ENCODE data around the gene SEMA4B. TPM values are rescaled to one million over a fixed set of nuclear protein-coding genes. Genes with fewer than 3 reads are reported as not detected.
"Not testable (repeated sequence)": the region's sequence is repeated elsewhere in the genome, so short reads cannot be mapped to it uniquely, and the experiment has no call there.

Gene SEMA4B
- 9.0 TPM for polyA plus RNA-seq (ENCODE audit: insufficient read length)

GRCh38 chr15:90201130-90201943 is at the start of gene SEMA4B:
TSS of gene SEMA4B (plus strand) at chr15:90201330. CDS start at chr15:90201579, 249 bp downstream.
- peak; percentile 77 for DNase-seq

GRCh38 chr15:90151989-90152645 is 49.0 kb upstream of the SEMA4B start:
- no peak for DNase-seq

- DNase-seq, result no peak
Observed at GRCh38 chr15:90153658-90154057, 47.5 kb upstream of the SEMA4B start.

GRCh38 chr15:90154246-90154645 is 46.9 kb upstream of the SEMA4B start:
- DNase-seq, result no peak

- no peak for DNase-seq
Observed at GRCh38 chr15:90154861-90155626, 46.1 kb upstream of the SEMA4B start.

GRCh38 chr15:90159213-90159612 is 41.9 kb upstream of the SEMA4B start:
- no peak for DNase-seq

GRCh38 chr15:90160781-90161727 is 40.1 kb upstream of the SEMA4B start:
- no peak for DNase-seq

DNA sequence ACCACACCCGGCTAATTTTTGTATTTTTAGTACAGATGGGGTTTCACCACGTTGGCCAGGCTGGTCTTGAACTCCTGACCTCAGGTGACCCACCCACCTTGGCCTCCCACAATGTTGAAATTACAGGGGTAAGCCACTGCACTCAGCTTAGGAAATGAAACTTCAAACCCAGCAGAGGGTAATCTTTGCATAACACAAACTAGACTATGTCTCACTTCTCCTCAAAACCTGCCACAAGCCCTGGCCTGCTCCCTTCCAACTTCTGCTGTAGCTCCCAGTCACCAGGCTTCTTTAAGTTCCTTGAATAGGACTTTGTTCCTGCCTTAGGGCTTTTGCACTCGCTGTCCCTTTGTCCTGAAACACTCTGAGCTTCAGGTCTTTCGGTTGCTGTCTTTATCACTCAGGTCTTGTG is 39.2 kb upstream of the SEMA4B start:
- no peak for DNase-seq

- DNase-seq, result no peak
Observed at GRCh38 chr15:90162956-90163355, 38.2 kb upstream of the SEMA4B start.

- DNase-seq, result not testable (repeated sequence)
Observed at GRCh38 chr15:90164239-90164638, 36.9 kb upstream of the SEMA4B start.

- DNase-seq, result no peak
Observed at GRCh38 chr15:90165157-90165556, 36.0 kb upstream of the SEMA4B start.

DNA sequence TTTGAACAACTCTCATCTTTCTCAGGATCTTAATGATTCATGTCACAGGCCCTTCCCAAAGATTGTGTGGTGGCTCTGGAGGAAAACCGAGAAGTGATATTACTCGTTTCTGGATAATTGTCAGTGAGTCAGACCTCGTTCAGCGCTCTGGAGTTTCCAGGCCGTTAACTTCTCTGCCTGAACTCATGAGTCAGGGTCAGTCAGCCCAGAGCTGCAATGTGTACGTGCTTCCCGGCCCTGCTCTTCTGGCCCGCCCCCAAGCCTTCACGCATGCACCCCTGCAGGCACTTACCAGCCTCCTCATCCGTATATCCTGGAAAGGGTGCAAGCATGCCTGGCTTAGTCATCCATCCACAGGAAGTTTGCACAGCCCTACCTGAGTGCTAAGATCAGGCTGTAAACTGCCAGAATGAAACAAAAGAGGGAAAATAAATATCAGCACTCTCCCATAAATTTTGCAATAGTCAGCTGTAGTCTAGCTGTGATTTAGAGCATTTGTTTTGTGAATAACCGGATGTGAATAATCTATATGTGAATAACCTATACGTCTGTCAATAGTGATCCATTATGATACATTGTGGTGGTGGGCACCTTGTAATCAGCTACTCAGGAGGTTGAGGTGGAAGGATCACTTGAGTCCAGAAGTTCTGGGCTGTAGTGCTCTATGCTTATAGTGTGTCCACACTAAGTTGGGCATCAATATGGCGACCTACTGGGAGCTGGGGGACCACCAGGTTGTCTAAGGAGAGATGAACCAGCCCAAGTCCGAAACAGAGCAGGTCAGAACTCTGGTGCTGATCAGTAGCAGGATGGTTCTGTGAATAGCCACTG is 35.3 kb upstream of the SEMA4B start:
- no peak for DNase-seq

GRCh38 chr15:90167121-90167520 is 34.0 kb upstream of the SEMA4B start:
- no peak for DNase-seq

GRCh38 chr15:90171623-90172022 is 29.5 kb upstream of the SEMA4B start:
- DNase-seq, result no peak

- no peak for DNase-seq
Observed at GRCh38 chr15:90173372-90173771, 27.8 kb upstream of the SEMA4B start.

DNA sequence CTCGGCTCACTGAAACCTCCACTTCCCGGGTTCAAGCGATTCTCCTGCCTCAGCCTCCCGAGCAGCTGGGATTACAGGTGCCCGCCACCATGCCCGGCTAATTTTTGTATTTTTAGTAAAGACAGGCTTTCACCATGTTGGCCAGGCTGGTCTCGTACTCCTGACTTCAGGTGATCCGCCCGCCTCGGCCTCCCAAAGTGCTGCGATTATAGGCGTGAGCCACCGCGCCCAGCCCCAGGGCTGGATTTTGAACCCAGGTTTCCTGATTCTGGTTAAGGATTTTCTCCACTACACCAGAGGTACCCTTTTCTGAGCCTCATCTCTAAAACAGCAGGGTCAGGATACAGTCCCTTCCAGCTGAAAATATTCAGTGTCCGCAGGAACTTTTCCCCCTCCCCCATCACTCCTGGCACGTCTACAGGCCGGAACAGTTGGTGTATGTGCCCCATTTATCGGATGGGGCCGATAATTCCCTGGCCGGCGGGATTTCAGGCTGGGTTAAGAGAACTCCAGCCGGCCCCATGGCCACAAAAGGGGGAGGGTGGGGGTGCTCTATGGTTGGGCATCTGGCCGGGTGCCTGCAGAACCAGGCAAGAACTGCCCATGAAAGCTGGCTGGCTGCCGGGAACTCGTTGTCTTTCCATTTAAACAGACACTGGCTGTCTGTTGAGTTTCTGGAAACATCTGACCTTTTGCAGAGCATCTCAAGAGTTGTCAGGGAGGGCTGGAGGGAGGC is 26.8 kb upstream of the SEMA4B start:
- no peak for DNase-seq

DNA sequence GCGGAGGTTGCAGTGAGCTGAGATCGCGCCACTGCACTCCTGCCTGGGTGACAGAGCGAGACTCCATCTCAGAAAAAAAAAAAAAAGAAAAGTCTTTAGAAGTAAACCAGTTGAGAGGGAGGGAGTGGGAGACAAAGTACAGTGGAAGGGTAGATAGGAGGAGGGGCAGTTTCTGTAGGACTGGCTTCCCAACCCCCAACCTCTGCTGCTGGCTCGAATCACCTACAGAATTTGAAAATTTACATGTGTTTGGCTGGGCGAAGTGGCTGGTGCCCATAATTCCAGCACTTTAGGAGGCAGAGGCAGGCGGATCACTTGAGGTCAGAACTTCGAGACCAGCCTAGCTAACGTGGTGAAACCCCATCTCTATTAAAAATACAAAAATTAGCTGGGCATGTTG is 24.1 kb upstream of the SEMA4B start:
- DNase-seq, result no peak

- no peak for DNase-seq
Observed at GRCh38 chr15:90178468-90179435, 22.4 kb upstream of the SEMA4B start.

GRCh38 chr15:90181776-90182175 is 19.4 kb upstream of the SEMA4B start:
- DNase-seq, result no peak

Data from hindlimb muscle (tissue), 1 donor.